ENCODE measurements around the gene DYRK1A. TPM values are rescaled to one million over a fixed set of nuclear protein-coding genes. Genes with fewer than 3 reads are reported as not detected.

DYRK1A gene
- total RNA-seq, 1 donor from 2014 or later = 83.5 TPM

- Mint-ChIP-seq H3K27ac (no peak overlapping the region), H3K36me3 (ENCODE audit: insufficient read depth) (peaks cover 2% of the 10 kb centered on the region), H3K4me1 (ENCODE audit: low read depth) (peaks cover 3% of the 10 kb centered on the region), H3K9me3 (ENCODE audit: low read depth) (no peaks in the 10 kb centered on the region), H3K4me3 (ENCODE audit: low read depth) (no peak overlapping the region), H3K27me3 (no peaks in the 10 kb centered on the region)
- DNase-seq (ENCODE audit: low spot score, unreplicated experiment) = no peak
- no peak for TF ChIP-seq CTCF (IDR thresholded peaks at IDR 0.05; ENCODE audit: unreplicated experiment)
Observed at GRCh38 chr21:37525810-37526209, 159.2 kb downstream of the DYRK1A start.

- DNase-seq (ENCODE audit: low spot score, unreplicated experiment) = no peak
- TF ChIP-seq CTCF (IDR thresholded peaks at IDR 0.05; ENCODE audit: unreplicated experiment) = no peak
- no peak overlapping the region for H3K27ac Mint-ChIP-seq
- H3K27me3 Mint-ChIP-seq = no peaks in the 10 kb centered on the region
- peaks cover 3% of the 10 kb centered on the region for H3K4me1 Mint-ChIP-seq (ENCODE audit: low read depth)
- H3K9me3 Mint-ChIP-seq (ENCODE audit: low read depth) = no peaks in the 10 kb centered on the region
- no peak overlapping the region for H3K4me3 Mint-ChIP-seq (ENCODE audit: low read depth)
- H3K36me3 Mint-ChIP-seq (ENCODE audit: insufficient read depth) = peaks cover 2% of the 10 kb centered on the region
Observed at GRCh38 chr21:37527103-37527502, 160.5 kb downstream of the DYRK1A start.

- Mint-ChIP-seq H3K4me1 (ENCODE audit: low read depth) (peaks cover 3% of the 10 kb centered on the region), H3K36me3 (ENCODE audit: insufficient read depth) (peaks cover 2% of the 10 kb centered on the region), H3K27ac (no peak overlapping the region), H3K9me3 (ENCODE audit: low read depth) (no peaks in the 10 kb centered on the region), H3K4me3 (ENCODE audit: low read depth) (no peak overlapping the region), H3K27me3 (no peaks in the 10 kb centered on the region)
- no peak for TF ChIP-seq CTCF (IDR thresholded peaks at IDR 0.05; ENCODE audit: unreplicated experiment)
- DNase-seq (ENCODE audit: low spot score, unreplicated experiment) = no peak
Observed at GRCh38 chr21:37527716-37528115, 161.1 kb downstream of the DYRK1A start.

- Mint-ChIP-seq H3K4me3 (ENCODE audit: low read depth) (no peak overlapping the region), H3K27me3 (no peaks in the 10 kb centered on the region), H3K4me1 (ENCODE audit: low read depth) (peaks cover 3% of the 10 kb centered on the region), H3K9me3 (ENCODE audit: low read depth) (no peaks in the 10 kb centered on the region), H3K27ac (no peak overlapping the region), H3K36me3 (ENCODE audit: insufficient read depth) (peaks cover 2% of the 10 kb centered on the region)
- no peak for DNase-seq (ENCODE audit: low spot score, unreplicated experiment)
- no peak for TF ChIP-seq CTCF (IDR thresholded peaks at IDR 0.05; ENCODE audit: unreplicated experiment)
Observed at GRCh38 chr21:37528150-37528937, 161.8 kb downstream of the DYRK1A start.

GRCh38 chr21:37529649-37530048, 163.1 kb downstream of the DYRK1A start:
- no peak for TF ChIP-seq CTCF (IDR thresholded peaks at IDR 0.05; ENCODE audit: unreplicated experiment)
- Mint-ChIP-seq H3K4me3 (ENCODE audit: low read depth) (no peak overlapping the region), H3K4me1 (ENCODE audit: low read depth) (peaks cover 3% of the 10 kb centered on the region), H3K9me3 (ENCODE audit: low read depth) (no peaks in the 10 kb centered on the region), H3K27ac (no peak overlapping the region), H3K27me3 (peaks cover 3% of the 10 kb centered on the region), H3K36me3 (ENCODE audit: insufficient read depth) (peaks cover 2% of the 10 kb centered on the region)
- no peak for DNase-seq (ENCODE audit: low spot score, unreplicated experiment)
